ENCODE measurements around the gene ZNF154. TPM values are rescaled to one million over a fixed set of nuclear protein-coding genes. Genes with fewer than 3 reads are reported as not detected.

ZNF154 gene
- total RNA-seq, result 1 to 10 TPM in 2 of 4 donors, under 1 TPM in 2; 0.15 to 2.5 (median 0.94) TPM

GRCh38 chr19:57708641-57709361 is at the start of gene ZNF154:
ZNF154 (minus strand) TSS chr19:57709204; CDS start chr19:57708971, 233 bp downstream.
- 9 to 11% methylated on average over 14 to 45 of the region's 53 CpGs for WGBS, 2 donors
- intact Hi-C loops (cut with DNase I), result no loop called here
- H3K27ac ChIP-seq, result peak within 1 kb of the TSS; percentile 76 to 90 (median 80)

GRCh38 chr19:57757941-57758340 is 48.9 kb upstream of the ZNF154 start:
- TF ChIP-seq CTCF (IDR thresholded peaks at IDR 0.05) (no peak), POLR2A (IDR thresholded peaks at IDR 0.05) (no peak)
- H3K9me3 ChIP-seq, result peaks cover 12 to 99% (median 78%) of the 10 kb centered on the region in 3 donors
- 92 to 98% methylated on average over 2 of the region's 2 CpGs for WGBS, 2 donors
- no peak overlapping the region for H3K4me3 ChIP-seq
- DNase-seq, result no peak
- intact Hi-C loops (cut with DNase I), result no loop called here
- H3K36me3 ChIP-seq, result peaks cover 16 to 100% (median 28%) of the 10 kb centered on the region in 3 donors
- H3K4me1 ChIP-seq, result no peaks in the 10 kb centered on the region
- H3K27ac ChIP-seq, result no peak overlapping the region
- H3K27me3 ChIP-seq, result no peaks in the 10 kb centered on the region

More at GRCh38 chr19:57708641-57709361, at the start of gene ZNF154:
- H3K36me3 ChIP-seq, result peaks cover 0 to 20% (median 0%) of the 10 kb centered on the region in 3 donors
- no peak for DNase-seq
- peaks cover 0 to 7% (median 0%) of the 10 kb centered on the region in 3 donors for H3K4me1 ChIP-seq
- peak within 1 kb of the TSS; percentile 44 to 72 (median 52) for H3K4me3 ChIP-seq
- H3K9me3 ChIP-seq, result peaks cover 0 to 97% (median 60%) of the 10 kb centered on the region in 3 donors
- no peak for TF ChIP-seq POLR2A (IDR thresholded peaks at IDR 0.05)
- no peaks in the 10 kb centered on the region for H3K27me3 ChIP-seq

GRCh38 chr19:57755031-57755430 is 46.0 kb upstream of the ZNF154 start:
- 96 to 97% methylated on average over 4 of the region's 4 CpGs for WGBS, 2 donors
- no peak for TF ChIP-seq POLR2A (IDR thresholded peaks at IDR 0.05)
- TF ChIP-seq CTCF (IDR thresholded peaks at IDR 0.05), result no peak

GRCh38 chr19:57754091-57754673 is 45.2 kb upstream of the ZNF154 start:
- Histone ChIP-seq H3K27me3 (no peaks in the 10 kb centered on the region), H3K27ac (no peak overlapping the region), H3K4me1 (no peaks in the 10 kb centered on the region), H3K4me3 (no peak overlapping the region), H3K36me3 (peaks cover 39 to 100% (median 46%) of the 10 kb centered on the region in 3 donors), H3K9me3 (peaks cover 12 to 100% (median 87%) of the 10 kb centered on the region in 3 donors)
- DNase-seq, result no peak
- WGBS, 2 donors, result 91 to 95% methylated on average over 10 of the region's 10 CpGs
- intact Hi-C loops (cut with DNase I), result no loop called here
- TF ChIP-seq POLR2A (IDR thresholded peaks at IDR 0.05), result no peak
- TF ChIP-seq CTCF (IDR thresholded peaks at IDR 0.05), result no peak

More at GRCh38 chr19:57755031-57755430, 46.0 kb upstream of the ZNF154 start:
- H3K4me3 ChIP-seq, result no peak overlapping the region
- no peaks in the 10 kb centered on the region for H3K27me3 ChIP-seq
- no peak overlapping the region for H3K27ac ChIP-seq
- peaks cover 12 to 100% (median 85%) of the 10 kb centered on the region in 3 donors for H3K9me3 ChIP-seq
- H3K4me1 ChIP-seq, result no peaks in the 10 kb centered on the region
- intact Hi-C loops (cut with DNase I), result no loop called here
- no peak for DNase-seq
- H3K36me3 ChIP-seq, result peaks cover 39 to 100% (median 50%) of the 10 kb centered on the region in 3 donors

GRCh38 chr19:57748029-57748428 is 39.0 kb upstream of the ZNF154 start:
- H3K4me3 ChIP-seq, result peak overlapping the region in 2 of 4 donors; percentile 76 to 85
- DNase-seq, result no peak
- no peak overlapping the region for H3K27ac ChIP-seq
- H3K4me1 ChIP-seq, result peaks cover 0 to 22% (median 4%) of the 10 kb centered on the region in 3 donors
- no peaks in the 10 kb centered on the region for H3K27me3 ChIP-seq
- peaks cover 0 to 67% (median 45%) of the 10 kb centered on the region in 3 donors for H3K9me3 ChIP-seq
- intact Hi-C loops (cut with DNase I), result loop anchor here (10.0 kb wide), 1 partner anchor 167 kb away; the partner anchor contains the start of gene ZNF417
- 94 to 97% methylated on average over 3 of the region's 3 CpGs for WGBS, 2 donors
- H3K36me3 ChIP-seq, result peaks cover 23 to 54% (median 24%) of the 10 kb centered on the region in 3 donors
- TF ChIP-seq CTCF (IDR thresholded peaks at IDR 0.05) (no peak), POLR2A (IDR thresholded peaks at IDR 0.05) (no peak)

All from esophagus squamous epithelium (tissue), 5 donors.